NCI-H446 (cell line): ENCODE measurements around the gene SECISBP2.
"Not testable (repeated sequence)": the region's sequence is repeated elsewhere in the genome, so short reads cannot be mapped to it uniquely, and the experiment has no call there.

Experiments
- DNase-seq, 2 experiments: peaks; one replicate each; lab custom pipeline; 2025; lab: John Stamatoyannopoulos, UW

The SECISBP2 gene

GRCh38 chr9:89310475-89311345 lies 7.6 kb upstream of the SECISBP2 start, which contains the start of gene CKS2:
Gene CKS2 (plus strand): TSS chr9:89311195. CDS start chr9:89311293, 98 bp downstream.
- DNase-seq, result peak; percentile 95 to 99

GRCh38 chr9:89311346-89312221 lies 6.7 kb upstream of the SECISBP2 start:
- no peak for DNase-seq

DNA sequence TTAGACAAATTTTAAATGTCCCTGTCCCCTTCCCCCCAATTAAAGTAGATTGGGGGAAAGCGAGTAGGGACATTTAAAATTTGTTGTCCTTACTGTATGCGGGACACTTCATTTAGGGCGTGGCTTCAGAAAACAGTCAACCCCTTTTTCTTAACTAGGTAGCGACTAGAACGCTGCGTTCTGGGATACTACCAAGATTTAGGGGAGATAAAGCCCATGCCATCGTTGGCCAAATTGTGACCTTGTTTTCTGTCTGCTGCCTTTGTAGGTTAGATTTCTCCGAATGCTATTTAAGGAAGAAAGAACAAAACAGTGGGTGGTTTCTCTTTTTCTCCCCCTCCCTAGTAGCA lies 6.1 kb upstream of the SECISBP2 start:
- DNase-seq, result no peak

DNA sequence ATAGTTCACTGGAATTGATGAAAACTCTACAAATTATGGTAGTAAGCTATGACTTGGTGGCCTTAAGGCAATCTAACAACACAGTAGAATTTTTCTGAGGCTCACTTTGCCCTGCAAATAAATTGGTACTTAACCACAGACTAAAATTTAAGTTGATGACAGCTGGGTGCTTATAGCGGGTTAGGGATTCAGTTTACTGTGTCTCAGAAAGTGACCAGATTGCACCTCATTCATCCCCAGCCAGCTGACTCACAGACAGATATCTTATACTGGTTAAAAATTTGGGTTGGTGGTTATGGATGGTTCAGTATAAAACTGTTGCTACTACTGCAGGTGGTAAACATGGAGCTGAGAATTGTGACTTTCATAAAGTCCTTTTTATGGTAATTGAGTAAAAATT lies 4.5 kb upstream of the SECISBP2 start:
- DNase-seq, result peak in 1 of 2 experiments; percentile 15

GRCh38 chr9:89314955-89315354 lies 3.3 kb upstream of the SECISBP2 start:
- no peak for DNase-seq

- DNase-seq, result no peak
These were observed 2.8 kb upstream of the SECISBP2 start for GRCh38 chr9:89315482-89315881.

- DNase-seq, result no peak
These were observed 1.0 kb upstream of the SECISBP2 start for GRCh38 chr9:89317282-89317681.

DNA sequence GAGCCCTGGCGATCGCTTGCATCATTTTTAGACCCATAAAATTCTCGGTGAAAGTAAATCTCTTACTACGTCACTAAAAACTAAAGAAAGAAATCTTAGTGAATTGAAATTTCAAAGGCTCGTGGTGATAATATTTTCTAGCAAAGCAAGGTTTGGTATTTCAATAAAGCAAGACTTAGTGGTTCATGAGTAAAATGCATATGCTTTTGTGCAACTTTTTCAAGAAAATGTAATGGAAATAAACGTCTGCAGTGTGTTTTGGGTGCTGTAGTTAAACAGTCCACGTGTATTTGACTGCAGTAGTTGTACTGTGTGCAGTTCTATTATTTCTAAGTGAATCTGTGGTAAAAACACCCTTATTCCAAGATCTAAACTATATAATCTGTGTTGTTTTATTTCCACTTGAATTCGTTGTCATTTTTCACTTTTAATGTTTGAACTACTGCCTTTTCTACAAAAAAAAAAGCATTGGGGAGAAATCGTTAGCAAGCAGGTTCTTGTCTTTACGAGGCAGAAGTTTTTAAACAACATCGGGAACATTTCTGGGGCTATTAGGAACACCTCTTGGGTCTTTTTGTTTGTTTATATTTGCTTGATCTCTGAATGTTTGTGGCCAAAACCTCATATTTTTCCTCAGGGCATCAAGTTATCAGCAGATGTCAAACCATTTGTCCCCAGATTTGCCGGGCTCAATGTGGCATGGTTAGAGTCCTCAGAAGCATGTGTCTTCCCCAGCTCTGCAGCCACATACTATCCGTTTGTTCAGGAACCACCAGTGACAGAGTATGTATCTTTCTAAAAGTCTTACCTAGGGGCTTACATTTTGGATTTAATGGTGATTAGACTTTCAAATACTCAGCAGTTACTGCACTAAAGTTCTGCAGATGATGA lies 960 bp downstream of the SECISBP2 start:
- DNase-seq, result no peak

- no peak for DNase-seq
These were observed 5.1 kb downstream of the SECISBP2 start for GRCh38 chr9:89323390-89323789.

GRCh38 chr9:89325733-89326132 lies 7.4 kb downstream of the SECISBP2 start:
- no peak for DNase-seq

GRCh38 chr9:89328064-89328463 lies 9.8 kb downstream of the SECISBP2 start:
- no peak for DNase-seq

DNA sequence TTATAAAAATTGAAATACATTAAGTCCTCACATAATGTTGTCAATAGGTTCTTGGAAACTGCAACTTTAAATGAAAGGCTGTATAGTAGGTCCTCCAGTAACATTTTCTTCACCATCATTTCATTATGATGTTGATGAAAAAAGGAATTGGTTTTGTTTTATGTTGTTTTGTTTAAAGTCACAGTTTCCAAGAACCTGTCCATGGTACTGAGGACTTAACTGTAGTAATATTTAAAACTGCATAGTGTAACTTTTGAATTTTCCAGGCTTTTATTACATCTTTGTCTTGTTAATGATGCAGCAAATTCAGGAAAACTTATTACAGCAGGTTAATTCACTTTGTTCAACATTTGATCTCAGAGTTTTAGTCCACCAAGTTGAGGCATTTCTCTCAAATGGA lies 11.6 kb downstream of the SECISBP2 start:
- DNase-seq, result no peak

GRCh38 chr9:89330513-89330912 lies 12.2 kb downstream of the SECISBP2 start:
- no peak for DNase-seq

DNA sequence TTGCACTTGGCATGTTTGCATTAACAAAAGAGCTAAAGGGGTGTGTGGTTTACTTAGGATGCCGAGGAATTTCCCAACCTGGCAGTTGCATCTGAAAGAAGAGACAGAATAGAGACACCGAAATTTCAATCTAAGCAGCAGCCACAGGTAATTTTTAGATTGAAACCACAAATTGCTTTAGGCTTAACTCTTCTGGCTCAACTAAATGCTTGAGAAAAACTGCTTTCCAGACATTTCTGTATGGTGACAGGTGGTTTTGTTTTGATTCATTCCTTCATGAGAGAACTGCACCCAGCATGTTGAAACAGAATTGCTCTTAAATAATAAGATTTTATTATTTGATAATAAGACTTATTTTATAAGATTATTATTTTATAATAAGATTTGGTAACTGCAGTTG lies 21.5 kb downstream of the SECISBP2 start:
- no peak for DNase-seq

DNA sequence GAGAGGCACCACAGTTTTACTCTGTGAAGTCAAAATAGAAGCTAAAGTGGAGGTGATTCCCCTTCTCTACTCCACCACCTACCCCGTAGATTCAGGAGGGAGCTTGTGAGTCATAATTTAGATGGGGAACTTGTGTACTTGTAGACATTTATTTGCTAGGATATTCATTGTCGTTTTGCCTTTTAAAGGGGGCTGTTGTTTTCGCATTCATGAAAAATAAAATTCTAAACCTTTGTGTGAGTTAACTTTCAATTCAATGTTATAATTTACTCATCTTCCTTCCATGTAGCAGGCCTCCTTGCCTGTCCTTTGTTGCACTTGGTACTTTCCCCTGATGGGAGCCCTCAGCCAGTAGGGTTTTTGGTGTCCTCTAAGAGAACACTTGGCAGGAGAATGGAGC lies 22.0 kb downstream of the SECISBP2 start:
- DNase-seq, result no peak

DNA sequence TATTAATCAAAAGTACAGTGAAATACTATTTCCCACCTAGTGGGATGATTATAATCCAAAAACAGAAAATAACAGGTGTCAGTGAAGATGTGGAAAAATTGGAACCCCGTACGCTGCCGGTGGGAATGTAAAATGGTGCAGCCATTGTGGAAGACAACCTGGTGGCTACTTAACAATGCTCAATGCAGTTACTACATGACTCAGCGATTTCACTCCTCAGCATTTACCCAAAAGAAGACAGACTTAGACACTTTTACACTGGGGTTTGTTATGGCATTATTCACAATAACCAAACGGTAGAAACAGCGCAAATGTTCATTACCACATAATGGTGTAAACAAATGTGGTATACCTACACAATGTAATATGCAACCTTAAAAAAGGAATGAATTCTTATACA lies 23.9 kb downstream of the SECISBP2 start:
- DNase-seq, result no peak

- DNase-seq, result no peak
These were observed 24.6 kb downstream of the SECISBP2 start for GRCh38 chr9:89342948-89343347.

DNA sequence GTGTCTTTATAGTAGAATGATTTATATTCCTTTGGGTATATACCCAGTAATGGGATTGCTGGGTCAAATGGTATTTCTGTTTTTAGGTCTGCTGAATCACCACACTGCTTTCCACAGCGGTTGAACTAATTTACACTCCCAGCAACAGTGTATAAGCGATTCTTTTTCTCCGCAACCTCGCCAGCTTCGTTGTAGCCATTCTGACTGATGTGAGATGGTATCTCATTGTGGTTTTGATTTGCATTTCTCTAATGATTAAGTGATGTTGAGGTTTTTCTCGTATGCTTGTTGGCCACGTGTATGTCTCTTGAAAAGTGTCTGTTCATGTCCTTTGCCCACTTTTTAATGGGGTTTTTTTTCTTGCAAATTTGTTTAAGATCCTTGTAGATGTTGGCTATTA lies 25.5 kb downstream of the SECISBP2 start:
- not testable (repeated sequence) for DNase-seq

GRCh38 chr9:89345476-89345875 lies 27.2 kb downstream of the SECISBP2 start:
- no peak for DNase-seq

DNA sequence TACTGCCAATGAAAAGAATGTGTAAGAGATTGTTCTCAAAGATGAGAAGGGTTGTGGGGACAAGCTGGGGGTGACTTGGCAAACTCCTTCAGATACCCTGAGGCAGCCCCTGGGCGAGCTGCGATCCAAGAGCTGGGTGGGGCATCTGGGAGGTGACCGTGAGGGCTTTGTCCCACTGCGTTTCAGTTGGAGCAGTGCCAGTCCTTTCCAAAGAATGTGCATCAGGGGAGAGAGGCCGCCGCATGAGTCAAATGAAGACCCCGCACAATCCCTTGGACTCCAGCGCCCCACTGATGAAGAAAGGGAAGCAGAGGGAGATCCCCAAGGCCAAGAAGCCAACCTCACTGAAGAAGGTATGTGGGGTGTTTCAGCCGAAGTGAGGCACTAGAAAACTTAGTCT lies 28.4 kb downstream of the SECISBP2 start:
- no peak for DNase-seq

DNA sequence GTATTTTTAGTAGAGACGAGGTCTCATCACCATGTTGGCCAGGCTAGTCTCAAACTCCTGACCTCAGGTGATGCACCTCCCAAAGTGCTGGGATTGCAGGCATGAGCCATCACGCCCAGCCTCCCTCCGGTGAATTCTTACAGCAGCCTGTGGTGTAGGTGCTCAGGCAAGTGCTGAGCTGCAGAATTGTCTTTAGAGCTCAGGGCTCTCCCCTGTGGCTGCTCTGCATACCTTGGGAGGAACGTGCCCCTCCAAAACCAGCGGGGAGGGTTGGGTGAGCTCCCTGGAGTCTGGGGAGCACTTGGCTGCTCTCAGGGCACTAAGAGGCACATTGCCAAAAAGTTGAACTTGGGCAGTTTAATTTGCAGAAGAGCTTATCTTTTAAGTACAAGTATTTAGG lies 29.4 kb downstream of the SECISBP2 start:
- no peak for DNase-seq

GRCh38 chr9:89349607-89350006 lies 31.3 kb downstream of the SECISBP2 start:
- no peak for DNase-seq
